NCI-H446 treated with DMSO at 0.1 percent for 48 hours (cell line): ENCODE data around the gene GGNBP2.

ENCODE experiments used
- DNase-seq: peaks from one replicate; lab custom pipeline; 2025; lab: John Stamatoyannopoulos, UW

Gene GGNBP2

GRCh38 chr17:36575028-36575427 lies 30.3 kb downstream of the GGNBP2 start:
- no peak for DNase-seq

- DNase-seq: no peak
These were observed 32.1 kb downstream of the GGNBP2 start for GRCh38 chr17:36576793-36577192.

GRCh38 chr17:36578671-36579070 lies 34.0 kb downstream of the GGNBP2 start:
- DNase-seq: no peak

GRCh38 chr17:36583787-36584186 lies 39.1 kb downstream of the GGNBP2 start:
- no peak for DNase-seq

GRCh38 chr17:36586138-36586537 lies 41.4 kb downstream of the GGNBP2 start:
- DNase-seq: no peak

- DNase-seq: no peak
These were observed 45.4 kb downstream of the GGNBP2 start for GRCh38 chr17:36590082-36590481.

- peak; percentile 47 for DNase-seq
These were observed 47.0 kb downstream of the GGNBP2 start, which contains the start of gene DHRS11 for GRCh38 chr17:36591434-36592315. TSS of gene DHRS11 (plus strand) at chr17:36591879. CDS start at chr17:36592010, 131 bp downstream.

GRCh38 chr17:36592316-36592715 lies 47.6 kb downstream of the GGNBP2 start:
- no peak for DNase-seq

GRCh38 chr17:36592716-36593321 lies 48.1 kb downstream of the GGNBP2 start:
- no peak for DNase-seq

GRCh38 chr17:36593656-36594316 lies 49.1 kb downstream of the GGNBP2 start:
- DNase-seq: no peak

- DNase-seq: no peak
These were observed 50.1 kb downstream of the GGNBP2 start for GRCh38 chr17:36594626-36595401.

GRCh38 chr17:36597226-36597625 lies 52.5 kb downstream of the GGNBP2 start:
- no peak for DNase-seq

- no peak for DNase-seq
These were observed 53.4 kb downstream of the GGNBP2 start for GRCh38 chr17:36597866-36598777.

GRCh38 chr17:36598951-36599401 lies 54.3 kb downstream of the GGNBP2 start:
- DNase-seq: no peak

- DNase-seq: no peak
These were observed 55.0 kb downstream of the GGNBP2 start for GRCh38 chr17:36599546-36600250.

GRCh38 chr17:36600465-36600864 lies 55.7 kb downstream of the GGNBP2 start:
- DNase-seq: no peak

- no peak for DNase-seq
These were observed 56.2 kb downstream of the GGNBP2 start for GRCh38 chr17:36600936-36601302.

GRCh38 chr17:36601303-36602029 lies 56.7 kb downstream of the GGNBP2 start, which contains the start of gene MRM1:
TSS of gene MRM1 (plus strand) at chr17:36601583. CDS start at chr17:36601811, 228 bp downstream.
- DNase-seq: peak; percentile 59

- DNase-seq: no peak
These were observed 57.5 kb downstream of the GGNBP2 start for GRCh38 chr17:36602030-36602748.
